ENCODE results near the gene MAP1S.

The MAP1S gene

DNA sequence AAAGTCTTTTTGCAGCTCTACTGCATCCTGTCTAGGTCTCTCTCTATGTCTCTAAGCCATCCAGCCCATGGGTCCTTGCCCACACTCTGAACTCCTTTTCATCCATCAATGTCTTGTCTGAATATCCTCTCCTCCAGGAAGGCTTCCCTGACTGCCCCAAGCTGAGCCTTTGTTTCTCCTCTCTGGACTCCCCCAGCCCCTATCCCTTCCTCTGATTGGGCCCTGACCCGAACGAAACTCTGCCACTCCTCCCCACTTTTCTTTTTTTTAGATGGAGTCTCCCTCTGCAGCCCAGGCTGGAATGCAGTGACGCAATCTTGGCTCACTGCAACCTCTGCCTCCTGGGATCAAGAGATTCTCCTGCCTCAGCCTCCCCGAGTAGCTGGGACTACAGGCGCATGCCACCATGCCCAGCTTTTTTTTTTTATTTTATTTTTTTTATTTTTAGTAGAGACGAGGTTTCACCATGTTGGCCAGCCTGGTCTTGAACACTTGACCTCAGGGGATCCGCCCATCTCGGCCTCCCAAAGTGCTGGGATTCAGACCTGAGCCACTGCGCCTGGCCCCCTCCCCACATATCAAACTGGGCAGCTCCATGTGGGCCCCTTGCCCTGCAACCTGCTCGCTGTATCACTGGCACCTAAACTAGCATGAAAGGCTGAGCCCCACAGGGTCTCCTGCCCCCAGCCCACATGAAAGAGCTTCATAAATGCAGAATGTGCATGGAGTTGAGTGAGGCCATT is 30.3 kb upstream of the MAP1S start:
- DNase-seq = no peak

DNA sequence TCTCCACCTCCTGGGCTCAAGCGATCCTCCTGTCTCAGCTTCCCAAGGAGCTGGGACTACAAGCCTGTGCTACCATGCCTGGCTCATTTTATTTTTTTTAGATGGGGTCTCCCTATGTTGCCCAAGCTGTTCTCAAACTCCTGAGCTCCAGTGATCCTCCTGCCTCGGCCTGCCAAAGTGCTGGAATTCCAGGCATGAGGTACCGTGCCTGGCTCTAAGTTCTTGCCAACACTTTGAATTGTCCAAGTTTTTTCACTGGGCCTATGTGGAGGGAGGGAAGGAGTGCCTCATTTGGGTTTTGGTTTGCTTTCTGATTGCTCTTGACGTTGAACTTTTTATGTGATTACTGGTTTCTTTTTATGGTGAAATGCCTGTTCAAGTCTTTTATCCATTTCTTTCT is 26.7 kb upstream of the MAP1S start:
- no peak for DNase-seq

DNA sequence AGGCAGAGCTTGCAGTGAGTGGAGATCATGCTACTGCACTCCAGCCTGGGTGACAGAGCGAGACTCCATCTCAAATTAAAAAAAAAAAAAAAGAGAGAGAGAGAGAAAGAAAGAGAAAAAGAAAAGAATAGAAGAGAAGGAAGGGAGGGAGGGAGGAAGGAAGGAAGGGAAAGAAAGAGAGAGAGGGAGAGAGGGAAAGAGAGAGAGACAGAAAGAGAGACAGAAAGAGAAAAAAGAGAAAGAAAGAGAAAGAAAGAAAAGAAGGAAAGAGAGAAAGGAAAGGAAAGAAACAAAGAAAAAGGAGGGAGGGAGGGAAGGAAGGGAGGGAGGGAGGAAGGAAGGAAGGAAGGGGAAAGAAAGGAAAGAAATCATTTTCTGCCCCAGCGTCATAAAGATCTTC is 24.1 kb upstream of the MAP1S start:
- no peak for DNase-seq

DNA sequence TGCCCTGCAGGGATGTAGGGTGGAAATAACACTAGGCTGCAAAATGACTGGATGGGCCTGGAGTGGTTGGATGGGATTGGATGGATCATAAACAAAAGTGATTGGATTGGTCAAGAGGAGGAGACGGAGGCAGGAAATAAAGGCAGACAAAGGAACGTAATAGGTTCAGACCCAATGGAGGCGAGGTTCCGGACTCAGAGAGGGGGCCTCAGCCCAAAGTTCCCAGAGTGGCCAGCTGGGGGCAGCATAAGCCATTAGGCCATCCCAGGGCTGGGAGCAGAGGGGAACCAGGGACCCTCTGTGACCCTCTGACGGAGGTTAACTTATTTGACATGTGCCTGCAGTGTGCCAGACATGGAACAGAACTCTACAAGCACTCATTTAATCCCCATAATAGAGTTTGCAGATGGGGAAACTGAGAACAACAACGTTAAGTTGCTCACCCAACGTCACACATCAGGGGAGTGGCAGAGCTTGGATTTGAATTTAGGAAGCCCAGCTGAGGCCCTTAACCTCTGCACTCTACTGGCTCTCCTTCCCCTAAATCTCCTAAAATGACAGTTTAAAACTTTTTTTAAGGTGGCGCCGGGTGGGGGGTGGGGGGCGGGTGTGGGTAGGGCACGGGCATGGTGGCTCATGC is 15.3 kb upstream of the MAP1S start:
- no peak for DNase-seq

DNA sequence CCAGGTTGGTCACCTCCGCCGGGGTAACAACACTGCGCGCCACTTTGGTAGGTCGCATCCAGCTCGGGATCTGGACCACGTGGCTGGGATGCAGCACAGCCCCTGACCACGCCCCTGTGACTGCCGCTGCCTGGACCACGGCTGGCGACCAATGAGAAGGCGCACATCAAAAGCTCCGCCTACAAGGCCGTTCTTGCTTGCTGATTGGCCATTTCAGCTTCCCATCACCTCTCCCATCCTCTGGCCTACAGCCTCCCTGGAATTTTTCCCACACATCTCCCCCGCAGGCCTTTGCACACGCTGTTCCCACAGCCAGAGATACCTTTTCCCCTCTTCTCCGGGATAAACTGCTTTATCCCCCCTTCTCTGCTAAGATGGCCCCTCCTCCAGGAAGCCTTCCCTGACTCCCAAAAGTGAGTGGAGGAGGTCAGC is 12.5 kb upstream of the MAP1S start:
- DNase-seq = no peak

DNA sequence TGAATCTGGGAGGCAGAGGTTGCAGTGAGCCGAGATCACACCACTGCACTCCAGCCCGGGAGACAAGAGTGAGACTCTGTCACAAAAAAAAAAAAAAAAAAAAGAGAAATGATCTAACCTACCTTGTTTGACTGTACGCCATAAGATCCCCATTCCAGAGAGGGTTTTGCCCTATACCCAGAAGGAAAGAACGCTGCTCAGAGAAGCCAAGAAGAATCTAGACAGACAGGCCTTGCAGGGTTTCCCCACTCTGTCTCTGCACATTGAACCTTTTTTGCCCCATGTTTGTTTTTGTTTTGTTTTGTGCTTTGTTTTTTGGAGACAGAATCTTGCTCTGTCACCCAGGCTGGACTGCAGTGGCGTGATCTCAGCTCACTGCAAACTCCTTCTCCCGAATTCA is 7.4 kb upstream of the MAP1S start:
- no peak for DNase-seq

DNA sequence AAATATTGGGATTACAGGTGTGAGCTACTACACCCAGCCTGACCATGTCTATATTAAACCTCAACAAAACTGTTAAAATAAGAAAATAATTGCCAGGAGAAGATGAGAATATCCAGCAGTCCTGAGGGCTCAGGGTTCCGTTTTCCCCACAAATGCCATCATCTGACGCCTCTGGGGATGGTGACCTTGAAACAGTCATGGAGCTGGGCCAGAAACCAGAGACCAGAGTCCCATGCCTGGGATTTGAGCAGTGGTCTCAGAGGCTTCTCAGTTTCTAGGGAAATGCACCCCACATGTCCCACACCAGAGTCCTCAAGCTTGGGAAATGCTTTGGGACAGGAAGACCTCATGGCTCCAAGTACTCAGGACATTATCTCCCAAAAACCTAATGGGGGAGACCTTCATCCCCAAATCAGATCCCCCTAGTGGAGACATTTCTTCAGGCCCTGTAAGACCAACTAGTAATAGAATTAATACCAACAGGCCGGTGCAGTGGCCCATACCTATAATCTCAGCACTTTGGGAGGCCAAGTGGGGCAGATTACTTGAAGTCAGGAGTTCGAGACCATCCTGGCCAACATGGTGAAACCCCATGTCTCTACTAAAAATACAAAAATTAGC is 2.9 kb upstream of the MAP1S start:
- DNase-seq = no peak

DNA sequence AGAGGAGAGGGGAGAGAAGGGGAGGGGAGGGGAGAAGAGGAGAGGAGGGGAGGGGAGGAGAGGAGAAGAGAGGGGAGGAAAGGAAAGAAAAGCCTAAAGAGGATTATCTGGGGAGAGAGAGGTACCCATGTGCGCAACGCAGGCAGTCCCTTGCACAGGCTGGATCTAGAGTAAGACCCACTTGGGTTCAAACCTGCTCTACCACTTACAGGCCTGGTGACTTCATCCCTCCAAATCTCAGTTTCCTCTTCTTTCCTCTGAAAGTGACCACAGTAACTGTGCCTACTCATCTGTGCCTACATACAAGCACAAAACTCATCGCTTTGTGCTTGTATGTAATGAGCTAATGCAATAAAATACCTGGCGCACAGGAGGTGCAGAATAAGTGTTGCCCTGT is 732 bp upstream of the MAP1S start:
- no peak for DNase-seq

DNA sequence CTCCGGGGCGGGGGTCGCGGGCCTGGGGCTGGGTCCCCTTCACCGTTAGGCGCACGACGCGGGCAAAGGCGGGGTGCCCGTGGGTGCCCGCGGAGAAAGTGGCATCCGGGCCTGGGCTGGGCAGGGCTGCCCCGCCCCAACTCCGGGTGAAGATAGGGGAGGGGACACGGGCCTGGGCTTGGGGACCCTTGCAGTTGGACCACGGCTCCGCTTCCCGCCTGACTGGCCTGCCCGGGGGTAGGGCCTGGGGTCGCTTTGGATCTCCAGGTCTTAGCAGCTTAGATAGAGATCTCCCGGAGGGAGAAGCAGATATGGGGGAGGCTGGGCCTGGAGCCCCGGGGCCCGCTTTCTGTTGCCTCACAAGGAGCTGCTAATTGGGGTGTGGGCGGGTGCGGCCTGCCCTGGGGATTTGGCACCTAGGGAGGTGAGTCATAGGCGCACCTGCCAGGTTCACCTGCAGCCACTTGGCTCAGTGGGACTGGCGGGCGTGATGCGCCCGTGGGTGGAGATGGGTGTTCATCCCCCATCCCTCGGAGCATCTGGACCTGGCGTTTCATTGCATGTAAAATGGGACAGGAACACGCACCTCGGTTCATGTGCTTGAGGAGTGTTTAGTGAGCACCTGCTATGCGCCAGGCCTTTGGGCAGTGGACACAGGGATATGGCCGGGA is 585 bp downstream of the MAP1S start:
- no peak for DNase-seq

DNA sequence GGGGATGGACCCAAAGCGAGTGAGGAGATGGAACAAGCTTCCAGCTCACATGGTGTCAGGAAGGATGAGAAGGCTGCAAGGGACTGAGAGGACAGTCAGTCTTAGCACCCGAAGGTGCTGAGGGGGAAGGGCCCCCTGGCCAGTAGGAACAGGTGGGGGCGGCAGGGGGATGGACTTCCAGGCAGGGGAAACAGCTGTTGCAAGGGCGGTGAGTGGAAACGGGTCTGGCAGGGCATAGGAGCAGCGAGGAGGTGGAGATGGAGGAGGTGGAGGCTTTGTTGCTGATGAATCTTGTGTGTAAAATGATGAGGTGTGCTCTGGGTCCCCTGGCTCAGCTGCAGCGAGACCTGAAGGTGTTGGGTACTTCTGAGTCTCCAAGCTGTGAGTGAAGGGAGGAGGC is 1.2 kb downstream of the MAP1S start:
- DNase-seq = no peak

DNA sequence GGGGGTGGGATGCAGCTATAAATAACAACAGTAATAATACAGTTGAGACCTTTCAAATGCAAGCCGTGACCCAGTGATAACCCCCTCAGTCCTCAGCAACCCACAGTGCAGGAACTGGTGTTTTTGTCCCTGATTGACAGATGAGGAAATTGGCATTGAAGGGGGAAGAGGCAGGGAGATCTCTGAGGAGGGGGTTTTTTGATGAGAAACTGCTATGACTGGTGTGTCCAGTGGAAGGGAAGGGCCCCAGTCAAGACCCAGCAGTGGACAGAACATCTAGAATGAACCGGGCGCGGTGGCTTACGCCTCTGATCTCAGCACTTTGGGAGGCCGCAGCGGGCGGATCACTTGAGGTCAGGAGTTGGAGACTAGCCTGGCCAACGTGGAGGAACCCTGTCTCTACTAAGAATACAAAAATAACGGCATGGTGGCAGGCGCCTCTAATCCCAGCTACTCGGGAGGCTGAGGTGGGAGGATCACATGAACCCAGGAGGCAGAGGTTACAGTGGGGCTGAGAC is 1.9 kb downstream of the MAP1S start:
- DNase-seq = no peak

DNA sequence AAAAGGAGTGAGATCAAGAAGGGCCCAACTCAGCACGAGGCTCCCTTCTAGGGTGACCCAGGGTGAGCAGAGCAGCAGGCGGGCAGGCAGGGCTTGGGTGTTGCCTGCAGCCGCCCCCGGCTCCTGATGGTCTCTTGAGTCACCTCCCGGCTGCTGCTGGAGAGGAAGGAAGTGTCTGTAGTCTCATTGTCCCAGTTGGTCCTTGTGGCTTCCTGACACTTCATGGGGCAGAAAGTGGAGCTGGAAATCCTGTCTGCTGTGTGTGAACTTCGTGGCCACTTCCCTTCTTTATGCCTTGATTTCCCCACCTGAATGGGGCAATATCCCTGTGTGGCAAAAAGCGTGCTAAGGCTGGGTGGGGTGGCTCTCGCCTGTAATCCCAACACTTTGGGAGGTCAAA is 2.5 kb downstream of the MAP1S start:
- DNase-seq = no peak

DNA sequence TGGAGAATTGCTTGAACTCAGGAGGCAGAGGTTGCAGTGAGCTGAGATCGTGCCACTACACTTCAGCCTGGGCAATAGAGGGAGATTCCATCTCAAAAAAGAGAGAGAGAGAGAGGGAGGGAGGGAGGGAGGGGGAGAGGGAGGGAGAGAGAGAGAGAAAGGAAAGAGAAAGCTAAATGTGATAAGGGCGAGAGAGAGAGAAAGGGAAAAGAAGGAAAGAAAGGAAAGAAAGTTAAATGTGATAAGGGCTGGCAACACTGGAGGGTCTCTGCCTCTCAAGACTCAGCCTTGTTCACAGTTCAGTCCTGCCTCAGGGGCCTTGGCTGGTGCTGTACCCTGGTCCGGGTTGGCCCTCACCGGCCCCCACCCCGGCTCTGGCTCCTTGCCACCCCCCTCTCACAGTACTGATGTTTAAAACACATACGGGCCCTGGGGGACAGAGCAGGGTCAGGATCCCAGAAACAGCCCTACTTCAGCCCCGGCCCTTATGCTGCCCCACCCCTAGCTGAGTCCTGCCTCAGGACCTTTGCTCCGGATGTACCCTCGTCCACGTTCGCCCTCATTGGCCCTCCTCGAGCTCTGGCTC is 3.5 kb downstream of the MAP1S start:
- DNase-seq = no peak

DNA sequence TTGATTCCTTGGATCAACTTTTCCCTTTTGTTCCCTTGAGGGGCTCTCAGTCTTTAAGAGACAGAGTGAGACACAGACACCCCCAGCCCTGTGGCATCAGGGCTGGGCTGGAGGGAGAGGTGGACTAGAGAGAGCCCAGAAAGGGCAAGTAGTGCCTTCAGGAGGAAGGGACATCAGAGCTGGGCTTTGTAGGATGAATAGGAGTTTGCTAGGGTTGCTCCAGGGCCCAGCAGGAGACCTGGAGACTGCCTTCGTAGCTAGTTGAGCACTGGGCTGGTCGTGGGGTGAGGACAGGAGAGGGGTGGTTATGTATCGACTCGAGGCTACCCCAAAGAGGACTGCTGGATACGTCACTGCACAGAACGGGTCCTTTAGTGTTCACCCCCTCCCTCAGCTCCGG is 5.4 kb downstream of the MAP1S start:
- DNase-seq = no peak

DNA sequence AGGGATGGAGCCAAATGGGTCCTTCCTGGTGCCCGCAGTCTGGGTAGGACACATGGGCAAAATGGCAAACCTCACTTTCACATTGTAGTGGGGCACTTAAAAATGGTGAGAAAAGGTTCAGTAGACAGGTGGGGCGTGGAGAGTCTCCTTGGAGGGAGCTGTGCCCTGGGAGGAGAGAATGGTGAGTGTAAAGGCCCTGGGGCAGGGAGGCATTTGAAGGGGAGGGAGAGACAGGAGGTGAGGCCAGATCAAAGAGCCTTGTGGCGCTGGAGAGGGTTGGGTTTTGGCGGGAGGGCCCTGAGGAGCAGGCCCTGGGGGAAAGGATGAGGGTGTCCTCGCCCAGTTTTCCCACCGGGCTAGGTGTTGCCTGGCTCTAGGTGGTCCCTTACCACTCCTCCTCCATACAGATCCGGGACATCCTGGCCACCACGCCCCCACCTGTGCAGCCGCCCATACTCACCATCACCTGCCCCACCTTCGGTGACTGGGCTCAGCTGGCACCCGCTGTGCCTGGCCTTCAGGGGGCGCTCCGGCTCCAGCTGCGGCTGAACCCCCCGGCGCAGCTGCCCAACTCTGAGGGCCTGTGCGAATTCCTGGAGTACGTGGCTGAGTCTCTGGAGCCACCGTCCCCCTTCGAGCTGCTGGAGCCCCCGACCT is 6.3 kb downstream of the MAP1S start:
- DNase-seq = no peak

DNA sequence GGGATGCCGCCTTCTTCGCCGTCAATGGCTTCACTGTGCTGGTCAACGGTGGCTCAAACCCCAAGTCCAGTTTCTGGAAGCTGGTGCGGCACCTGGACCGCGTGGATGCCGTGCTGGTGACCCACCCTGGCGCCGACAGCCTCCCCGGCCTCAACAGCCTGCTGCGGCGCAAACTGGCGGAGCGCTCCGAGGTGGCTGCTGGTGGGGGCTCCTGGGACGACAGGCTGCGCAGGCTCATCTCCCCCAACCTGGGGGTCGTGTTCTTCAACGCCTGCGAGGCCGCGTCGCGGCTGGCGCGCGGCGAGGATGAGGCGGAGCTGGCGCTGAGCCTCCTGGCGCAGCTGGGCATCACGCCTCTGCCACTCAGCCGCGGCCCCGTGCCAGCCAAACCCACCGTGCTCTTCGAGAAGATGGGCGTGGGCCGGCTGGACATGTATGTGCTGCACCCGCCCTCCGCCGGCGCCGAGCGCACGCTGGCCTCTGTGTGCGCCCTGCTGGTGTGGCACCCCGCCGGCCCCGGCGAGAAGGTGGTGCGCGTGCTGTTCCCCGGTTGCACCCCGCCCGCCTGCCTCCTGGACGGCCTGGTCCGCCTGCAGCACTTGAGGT is 7.0 kb downstream of the MAP1S start:
- no peak for DNase-seq

DNA sequence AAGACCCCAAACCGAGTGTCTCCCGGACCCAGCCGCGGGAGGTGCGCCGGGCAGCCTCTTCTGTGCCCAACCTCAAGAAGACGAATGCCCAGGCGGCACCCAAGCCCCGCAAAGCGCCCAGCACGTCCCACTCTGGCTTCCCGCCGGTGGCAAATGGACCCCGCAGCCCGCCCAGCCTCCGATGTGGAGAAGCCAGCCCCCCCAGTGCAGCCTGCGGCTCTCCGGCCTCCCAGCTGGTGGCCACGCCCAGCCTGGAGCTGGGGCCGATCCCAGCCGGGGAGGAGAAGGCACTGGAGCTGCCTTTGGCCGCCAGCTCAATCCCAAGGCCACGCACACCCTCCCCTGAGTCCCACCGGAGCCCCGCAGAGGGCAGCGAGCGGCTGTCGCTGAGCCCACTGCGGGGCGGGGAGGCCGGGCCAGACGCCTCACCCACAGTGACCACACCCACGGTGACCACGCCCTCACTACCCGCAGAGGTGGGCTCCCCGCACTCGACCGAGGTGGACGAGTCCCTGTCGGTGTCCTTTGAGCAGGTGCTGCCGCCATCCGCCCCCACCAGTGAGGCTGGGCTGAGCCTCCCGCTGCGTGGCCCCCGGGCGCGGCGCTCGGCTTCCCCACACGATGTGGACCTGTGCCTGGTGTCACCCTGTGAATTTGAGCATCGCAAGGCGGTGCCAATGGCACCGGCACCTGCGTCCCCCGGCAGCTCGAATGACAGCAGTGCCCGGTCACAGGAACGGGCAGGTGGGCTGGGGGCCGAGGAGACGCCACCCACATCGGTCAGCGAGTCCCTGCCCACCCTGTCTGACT is 7.9 kb downstream of the MAP1S start:
- DNase-seq = no peak

DNA sequence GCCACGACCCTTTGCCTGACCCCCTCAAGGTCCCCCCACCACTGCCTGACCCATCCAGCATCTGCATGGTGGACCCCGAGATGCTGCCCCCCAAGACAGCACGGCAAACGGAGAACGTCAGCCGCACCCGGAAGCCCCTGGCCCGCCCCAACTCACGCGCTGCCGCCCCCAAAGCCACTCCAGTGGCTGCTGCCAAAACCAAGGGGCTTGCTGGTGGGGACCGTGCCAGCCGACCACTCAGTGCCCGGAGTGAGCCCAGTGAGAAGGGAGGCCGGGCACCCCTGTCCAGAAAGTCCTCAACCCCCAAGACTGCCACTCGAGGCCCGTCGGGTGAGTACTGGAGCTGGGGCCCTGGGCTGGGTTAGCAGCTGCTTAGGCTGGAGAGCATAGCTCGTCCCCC is 8.6 kb downstream of the MAP1S start:
- no peak for DNase-seq

DNA sequence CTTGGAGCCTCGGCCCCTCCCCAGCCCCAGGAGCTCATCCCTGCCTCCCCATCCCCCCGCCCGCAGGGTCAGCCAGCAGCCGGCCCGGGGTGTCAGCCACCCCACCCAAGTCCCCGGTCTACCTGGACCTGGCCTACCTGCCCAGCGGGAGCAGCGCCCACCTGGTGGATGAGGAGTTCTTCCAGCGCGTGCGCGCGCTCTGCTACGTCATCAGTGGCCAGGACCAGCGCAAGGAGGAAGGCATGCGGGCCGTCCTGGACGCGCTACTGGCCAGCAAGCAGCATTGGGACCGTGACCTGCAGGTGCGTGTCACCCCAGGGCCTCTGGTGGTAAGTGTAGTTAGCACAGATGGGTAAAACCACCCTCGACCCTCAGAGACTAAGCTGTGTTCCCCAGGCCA is 13.8 kb downstream of the MAP1S start:
- DNase-seq = no peak

DNA sequence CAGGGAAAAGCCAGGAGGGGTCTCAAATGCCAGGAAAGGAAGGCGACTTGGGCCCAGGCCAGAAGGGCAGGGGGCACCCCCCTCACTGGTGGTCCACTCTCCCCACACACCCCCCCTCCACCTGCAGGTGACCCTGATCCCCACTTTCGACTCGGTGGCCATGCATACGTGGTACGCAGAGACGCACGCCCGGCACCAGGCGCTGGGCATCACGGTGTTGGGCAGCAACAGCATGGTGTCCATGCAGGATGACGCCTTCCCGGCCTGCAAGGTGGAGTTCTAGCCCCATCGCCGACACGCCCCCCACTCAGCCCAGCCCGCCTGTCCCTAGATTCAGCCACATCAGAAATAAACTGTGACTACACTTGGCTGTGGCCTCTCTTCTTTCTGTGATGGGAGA is 14.9 kb downstream of the MAP1S start:
- no peak for DNase-seq

DNA sequence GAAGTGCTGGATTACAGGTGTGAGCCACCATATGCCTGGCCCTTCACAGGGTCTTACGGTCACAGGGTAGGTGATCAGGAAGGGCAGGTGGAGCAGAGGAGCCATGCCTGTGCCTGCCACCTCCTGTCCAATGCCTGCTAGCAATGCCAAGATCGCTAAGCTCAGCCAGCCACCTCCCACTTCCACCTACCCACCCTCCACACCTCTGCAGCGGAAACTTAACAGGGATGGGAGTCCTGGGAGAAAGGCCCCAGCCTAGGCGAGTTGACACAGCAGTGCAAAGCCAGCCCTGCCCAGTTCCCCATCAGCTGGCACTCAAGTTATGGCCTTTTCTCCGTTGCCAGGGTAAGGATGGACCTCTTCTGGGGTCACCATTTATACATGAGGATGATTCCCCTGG is 16.1 kb downstream of the MAP1S start:
- DNase-seq = no peak

Measured in T1000 (cell line).